Cardiac septum (tissue), 1 donor: ENCODE data around the gene KLRC1. TPM values are rescaled to one million over a fixed set of nuclear protein-coding genes. Genes with fewer than 3 reads are reported as not detected.
"Not testable (repeated sequence)": the region's sequence is repeated elsewhere in the genome, so short reads cannot be mapped to it uniquely, and the experiment has no call there.

ENCODE experiments used
- DNase-seq: peaks from one replicate; pipeline ENCODE4 v3.0.0-alpha.2; 2020; ENCODE audit warnings: low spot score
- intact Hi-C: fragments of 100-400 bp; cut with DNase I; formaldehyde crosslinking; loops from one replicate; pipeline ENCODE4 v1.14.0; 2022
- long read RNA-seq: library from polyadenylated mRNA; unstranded; transcript quantifications from one replicate; pipeline ENCODE4 v2.0.0, GENCODE V29; 2021
- total RNA-seq: library from RNA; stranded (reverse); fragmentation: NEBNext Ultra II Directional; extraction: Animal tissue kit (Norgen Biotek cat#: 25700); gene quantifications from one replicate; pipeline ENCODE4 v1.2.1, GENCODE V29; 2021
- donor health status: DM: no; HTN: no; CAD: no.

Gene KLRC1
- 0.16 TPM for total RNA-seq
- long read RNA-seq: 0 reads

- no peak for DNase-seq
- intact Hi-C loops: no loop called here
Observed at GRCh38 chr12:10453156-10453555, at the start of gene KLRC1. KLRC1 (minus strand) TSS chr12:10453377; CDS start chr12:10451156, 2,221 bp downstream.

GRCh38 chr12:10501030-10501429, 47.9 kb upstream of the KLRC1 start:
- intact Hi-C loops: no loop called here
- DNase-seq: no peak

DNA sequence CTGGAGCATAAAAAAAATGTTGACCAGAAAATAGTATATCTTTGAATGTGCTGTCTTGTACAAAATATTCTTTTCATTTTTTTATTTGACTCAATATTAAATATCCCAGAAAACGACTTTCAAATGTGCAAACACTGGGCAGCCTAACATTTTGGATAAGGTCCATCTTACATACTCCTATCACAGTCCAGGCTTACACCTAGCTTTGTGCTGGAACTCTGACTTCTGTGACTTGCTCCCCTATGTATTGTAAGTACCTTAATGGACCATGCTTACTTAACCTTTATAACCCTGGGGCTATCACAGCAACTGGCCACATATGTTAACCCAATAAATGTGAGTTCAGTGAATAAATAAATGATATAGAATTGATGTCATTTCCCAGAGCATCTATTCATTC, 44.9 kb upstream of the KLRC1 start:
- no peak for DNase-seq
- intact Hi-C loops: no loop called here

DNA sequence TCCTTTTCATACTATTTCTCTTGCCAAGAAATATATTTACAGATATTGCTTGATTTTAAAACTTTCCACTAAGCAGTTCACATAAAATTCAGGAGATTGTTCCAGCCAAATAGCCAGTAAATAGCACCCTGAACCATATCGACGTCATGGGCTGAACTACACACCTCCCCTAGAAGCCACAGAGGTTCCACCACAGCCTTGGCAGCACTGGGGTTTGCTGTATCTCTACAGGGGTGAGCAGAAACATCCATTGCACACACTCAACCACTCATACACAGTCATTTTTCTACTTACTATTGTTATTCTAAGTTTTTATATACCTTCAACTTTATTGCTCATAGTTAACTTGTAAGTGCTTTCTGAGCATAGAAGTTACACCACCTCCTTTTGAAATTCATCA, 44.4 kb upstream of the KLRC1 start:
- intact Hi-C loops: no loop called here
- no peak for DNase-seq

GRCh38 chr12:10491766-10492165, 38.6 kb upstream of the KLRC1 start:
- DNase-seq: no peak
- intact Hi-C loops: no loop called here

GRCh38 chr12:10487328-10487727, 34.2 kb upstream of the KLRC1 start:
- DNase-seq, intact Hi-C loops: not testable (repeated sequence)

GRCh38 chr12:10481901-10482300, 28.7 kb upstream of the KLRC1 start:
- intact Hi-C loops, DNase-seq: not testable (repeated sequence)

DNA sequence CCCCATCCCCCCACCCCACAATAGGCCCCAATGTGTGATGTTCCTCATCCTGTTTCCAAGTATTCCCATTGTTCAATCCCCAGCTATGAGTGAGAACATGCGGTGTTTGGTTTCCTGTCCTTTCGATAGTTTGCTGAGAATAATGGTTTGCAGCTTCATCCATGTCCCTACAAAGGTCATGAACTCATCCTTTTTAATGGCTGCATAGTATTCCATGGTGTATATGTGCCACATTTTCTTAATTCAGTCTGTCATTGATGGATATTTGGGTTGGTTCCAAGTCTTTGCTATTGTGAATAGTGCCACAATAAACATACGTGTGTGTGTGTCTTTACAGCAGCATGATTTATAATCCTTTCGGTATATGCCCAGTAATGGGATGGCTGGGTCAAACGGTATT, 19.6 kb upstream of the KLRC1 start:
- DNase-seq, intact Hi-C loops: not testable (repeated sequence)

DNA sequence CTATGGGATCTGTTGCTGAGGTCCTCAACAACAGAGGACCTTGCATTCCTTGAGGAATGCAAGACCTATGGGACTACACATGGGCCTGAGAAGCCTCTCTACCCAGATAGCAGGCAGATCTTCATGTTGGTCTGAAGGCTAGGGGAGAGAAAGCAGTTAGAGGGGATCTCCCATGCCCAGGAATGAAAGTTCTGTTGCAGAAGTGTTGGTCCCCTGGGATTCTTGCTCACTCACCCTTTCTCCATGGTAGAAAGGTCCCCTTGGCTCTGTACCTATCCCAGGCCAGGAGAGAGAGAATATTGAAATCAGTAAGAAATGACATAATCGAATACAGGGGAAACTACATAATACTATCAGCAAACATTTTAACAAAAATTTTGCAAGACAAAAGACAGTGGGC, 16.5 kb upstream of the KLRC1 start:
- no peak for DNase-seq
- intact Hi-C loops: no loop called here

GRCh38 chr12:10466311-10466710, 13.1 kb upstream of the KLRC1 start:
- intact Hi-C loops: no loop called here
- no peak for DNase-seq

DNA sequence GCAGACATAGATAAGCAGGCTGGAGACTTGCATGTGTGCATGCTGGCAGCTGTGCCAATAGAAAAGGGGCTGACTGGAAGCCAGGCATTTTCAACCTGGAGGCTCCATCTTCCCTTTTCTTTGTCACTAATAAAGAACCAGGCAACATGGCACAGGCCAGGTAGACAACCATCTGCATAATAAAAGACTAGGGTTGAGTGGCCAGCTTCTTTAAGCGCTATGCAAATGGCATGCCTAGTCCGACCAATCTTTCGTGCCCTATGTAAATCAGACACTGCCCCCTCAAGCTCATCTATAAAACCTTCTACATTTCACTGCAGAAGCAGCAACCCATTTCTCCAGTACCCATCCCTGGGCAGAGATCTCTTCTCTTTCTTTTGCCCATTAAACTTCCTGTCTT, 4.6 kb upstream of the KLRC1 start:
- DNase-seq: no peak
- intact Hi-C loops: no loop called here

GRCh38 chr12:10456856-10457255, 3.7 kb upstream of the KLRC1 start:
- DNase-seq: no peak
- intact Hi-C loops: no loop called here

DNA sequence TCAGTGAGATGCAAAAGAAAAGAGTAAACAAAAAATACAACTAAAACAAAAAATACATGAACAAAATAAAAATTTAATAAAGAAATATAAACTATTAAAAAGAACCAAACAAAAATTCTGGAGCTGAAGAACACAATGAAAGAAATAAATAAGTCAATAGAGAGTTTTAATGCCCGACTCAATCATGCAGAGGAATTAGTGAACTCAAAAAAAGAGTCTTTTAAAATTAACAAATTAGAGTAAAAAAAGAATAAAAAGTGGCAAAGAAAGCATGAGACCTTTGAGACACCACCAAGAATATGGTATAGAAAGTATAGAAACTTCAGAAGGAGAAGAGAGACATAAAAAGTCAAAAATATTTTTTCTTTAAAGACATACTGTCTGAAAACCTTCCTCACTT, 2.6 kb upstream of the KLRC1 start:
- DNase-seq: no peak

GRCh38 chr12:10454531-10454930, 1.4 kb upstream of the KLRC1 start:
- intact Hi-C loops: no loop called here
- DNase-seq: no peak

More for the DNA sequence above, 2.6 kb upstream of the KLRC1 start:
- intact Hi-C loops: no loop called here

- intact Hi-C loops: no loop called here
- DNase-seq: no peak
Observed at GRCh38 chr12:10448236-10448635, 4.9 kb downstream of the KLRC1 start.

GRCh38 chr12:10446052-10446451, 7.1 kb downstream of the KLRC1 start:
- intact Hi-C loops, DNase-seq: not testable (repeated sequence)

- intact Hi-C loops, DNase-seq: not testable (repeated sequence)
Observed at GRCh38 chr12:10441144-10441543, 12.0 kb downstream of the KLRC1 start.

DNA sequence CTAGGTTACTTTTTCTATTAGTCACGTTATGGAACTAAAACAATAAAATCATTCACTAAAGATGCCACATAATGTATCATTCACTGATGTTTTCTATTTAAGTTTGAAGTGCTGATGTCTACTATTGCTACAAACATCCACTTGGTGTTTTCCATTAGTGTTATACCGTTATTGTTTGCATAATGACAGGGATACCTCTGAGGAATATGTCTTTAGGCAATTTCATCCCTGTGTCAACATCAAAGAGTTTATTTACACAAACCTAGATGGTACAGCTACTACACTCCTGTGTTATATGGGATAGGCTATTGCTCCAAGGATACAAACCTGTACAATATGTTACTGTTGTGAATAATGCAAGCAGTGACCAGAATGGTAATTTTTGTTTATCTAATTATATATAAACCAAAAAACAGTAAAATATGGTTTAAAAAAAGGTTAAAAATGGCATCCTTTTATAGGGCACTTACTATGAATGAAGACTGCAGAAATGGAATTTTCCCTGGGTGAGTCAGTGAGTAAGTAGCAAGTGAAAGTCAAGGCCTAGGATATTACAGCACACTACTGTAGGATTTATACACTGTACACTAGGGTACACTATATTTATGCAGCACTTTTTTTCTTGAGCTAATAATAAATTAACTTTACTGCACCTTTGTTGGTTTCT, 13.4 kb downstream of the KLRC1 start:
- DNase-seq, intact Hi-C loops: not testable (repeated sequence)

DNA sequence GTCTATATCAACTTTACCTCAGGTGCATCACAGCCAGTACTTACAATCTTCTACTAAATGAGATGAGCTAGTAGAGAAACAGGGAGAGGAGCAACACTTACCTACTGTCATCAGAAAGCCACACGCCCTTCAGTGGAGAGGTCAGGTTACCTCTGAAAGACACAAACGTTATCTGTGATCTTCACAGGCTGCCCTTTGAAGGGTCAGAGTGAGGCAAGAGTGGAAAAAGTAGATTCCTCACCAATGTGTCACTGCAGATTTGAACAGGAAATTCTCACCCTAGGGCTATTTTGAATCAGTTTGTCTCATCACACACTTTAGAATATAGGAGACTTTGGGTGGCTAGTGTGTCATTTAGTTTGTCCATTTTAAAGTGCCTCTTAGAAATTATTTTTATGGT, 15.6 kb downstream of the KLRC1 start:
- DNase-seq, intact Hi-C loops: not testable (repeated sequence)

DNA sequence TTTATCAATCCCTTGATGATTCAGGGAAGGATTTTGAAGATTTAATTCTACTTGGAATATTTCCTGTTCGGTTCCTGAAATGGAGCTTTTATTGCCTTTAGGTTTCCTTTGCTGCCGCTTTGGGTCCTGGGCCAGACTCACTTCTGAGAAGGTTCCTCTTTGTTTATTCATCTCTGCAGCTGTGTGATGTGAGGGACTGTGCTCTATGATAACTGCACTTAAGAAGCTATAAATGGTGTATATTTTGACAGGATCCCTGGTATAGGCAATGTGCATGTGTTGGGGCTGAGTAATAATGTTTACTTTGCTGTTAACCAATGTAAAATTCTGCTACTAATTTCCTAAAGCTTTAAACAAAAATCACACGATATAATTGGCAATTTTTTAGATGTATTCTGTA, 17.4 kb downstream of the KLRC1 start, which contains the start of gene KLRC2:
TSS of gene KLRC2 (minus strand) at position 195 of the 400 bp plus-strand sequence. CDS start at position 171, 24 bp downstream.
- intact Hi-C loops, DNase-seq: not testable (repeated sequence)

DNA sequence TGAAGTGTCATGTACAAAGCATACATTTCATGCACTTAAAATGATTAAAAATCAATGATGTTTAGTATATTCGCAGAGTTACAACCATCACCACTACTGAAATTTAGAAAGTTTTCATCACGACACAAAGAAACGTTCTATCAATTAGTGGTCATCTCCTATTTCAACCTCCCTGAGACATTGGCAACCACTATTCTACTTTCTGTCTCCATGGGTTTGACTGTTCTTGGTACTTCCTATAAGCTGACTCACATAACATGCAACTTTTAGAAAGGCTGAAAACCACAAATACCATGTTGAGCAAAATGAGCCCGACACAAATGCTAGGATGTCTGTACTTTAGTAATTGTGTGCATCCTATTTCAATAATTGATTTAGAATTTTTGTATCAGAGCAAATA, 22.6 kb downstream of the KLRC1 start:
- intact Hi-C loops, DNase-seq: not testable (repeated sequence)

DNA sequence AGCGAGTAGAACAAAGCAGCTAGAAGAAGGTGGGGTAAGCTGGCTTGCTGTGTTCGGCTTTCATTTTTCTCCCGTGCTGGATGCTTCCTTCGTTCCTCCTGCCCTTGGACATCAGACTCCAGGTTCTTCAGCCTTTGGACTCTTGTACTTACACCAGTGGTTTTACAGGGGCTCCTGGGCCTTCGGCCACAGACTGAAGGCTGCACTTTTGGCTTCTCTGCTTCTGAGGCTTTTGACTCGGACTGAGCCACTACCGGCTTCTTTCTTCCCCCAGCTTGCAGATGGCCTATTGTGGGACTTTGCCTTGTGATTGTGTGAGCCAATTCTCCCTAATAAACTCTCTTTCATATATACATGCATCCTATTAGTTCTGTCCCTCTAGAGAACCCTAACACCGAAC, 27.2 kb downstream of the KLRC1 start:
- intact Hi-C loops, DNase-seq: not testable (repeated sequence)
